Fibroblast of upper back skin (primary cell): ENCODE results near the gene TELO2.
"Not testable (repeated sequence)": the region's sequence is repeated elsewhere in the genome, so short reads cannot be mapped to it uniquely, and the experiment has no call there.

ENCODE experiments used
- DNase-seq: peaks from one replicate; pipeline ENCODE4 v3.0.0-alpha.2; 2013

The TELO2 gene

DNA sequence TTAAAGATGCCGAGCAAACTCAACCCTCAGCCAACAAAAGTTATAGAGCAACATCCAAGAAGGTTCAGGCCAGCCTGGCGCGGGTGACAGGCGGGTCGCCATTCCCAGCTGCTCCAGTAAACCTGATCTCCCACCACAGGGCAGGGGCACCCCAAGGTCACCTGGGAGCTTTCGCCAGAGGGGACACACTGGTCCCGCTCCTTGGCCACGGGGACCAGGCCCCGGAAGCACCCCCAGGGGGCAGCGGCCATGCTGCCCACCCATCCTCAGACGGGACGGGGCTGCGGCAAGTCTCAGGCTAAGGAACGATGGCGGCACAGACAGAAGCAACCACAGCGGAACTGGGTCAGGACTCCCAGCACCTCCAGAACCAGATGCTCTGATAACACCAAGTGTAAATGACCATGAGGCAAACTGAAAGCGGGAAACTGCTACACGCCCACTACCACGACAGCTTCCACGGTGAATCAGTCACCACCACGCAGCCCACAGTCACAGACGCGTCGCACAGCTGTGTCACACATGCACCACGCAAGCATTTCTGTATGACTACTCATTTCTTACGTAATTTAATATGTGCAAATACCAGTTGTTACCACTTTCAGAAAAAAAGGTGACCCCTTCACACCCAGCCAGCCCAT, 34.7 kb upstream of the TELO2 start:
- peak; percentile 10 for DNase-seq

DNA sequence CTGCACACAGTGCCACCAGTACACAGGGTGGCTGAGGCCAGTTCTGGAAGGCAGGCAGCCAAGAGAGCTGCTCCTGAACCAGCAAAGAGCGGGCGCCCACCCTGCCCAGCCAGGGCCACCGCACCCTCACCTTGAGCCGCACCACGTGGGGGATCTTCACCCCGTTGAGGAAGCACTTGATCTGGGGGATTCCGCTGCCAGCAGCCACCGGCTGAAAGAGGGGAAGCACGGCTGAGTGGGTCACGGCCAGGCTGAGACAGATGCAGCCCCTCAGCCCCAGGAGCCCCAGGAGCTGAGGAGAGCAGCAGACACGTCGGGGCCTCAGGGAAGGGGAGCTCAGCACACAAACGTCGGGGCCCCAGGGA, 34.2 kb upstream of the TELO2 start:
- no peak for DNase-seq

DNA sequence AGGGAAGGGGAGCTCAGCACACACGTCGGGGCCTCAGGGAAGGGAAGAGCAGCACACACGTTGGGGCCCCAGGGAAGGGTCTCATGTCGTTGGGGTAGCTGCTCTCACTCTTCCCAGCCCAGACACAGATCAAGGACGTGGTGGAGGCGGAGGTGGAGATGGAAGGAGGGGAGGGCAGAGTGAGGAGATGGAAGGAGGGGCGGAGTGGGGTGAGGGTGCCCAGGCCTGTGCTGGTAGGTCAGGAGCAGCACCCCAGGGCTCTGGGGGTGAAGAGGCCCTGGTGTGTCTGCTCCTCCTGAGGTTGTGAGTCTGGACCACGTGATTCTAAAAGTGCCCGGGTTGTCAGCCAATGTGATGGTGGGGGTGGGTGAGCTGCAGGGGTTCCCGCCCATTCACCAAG, 33.2 kb upstream of the TELO2 start:
- DNase-seq = no peak

DNA sequence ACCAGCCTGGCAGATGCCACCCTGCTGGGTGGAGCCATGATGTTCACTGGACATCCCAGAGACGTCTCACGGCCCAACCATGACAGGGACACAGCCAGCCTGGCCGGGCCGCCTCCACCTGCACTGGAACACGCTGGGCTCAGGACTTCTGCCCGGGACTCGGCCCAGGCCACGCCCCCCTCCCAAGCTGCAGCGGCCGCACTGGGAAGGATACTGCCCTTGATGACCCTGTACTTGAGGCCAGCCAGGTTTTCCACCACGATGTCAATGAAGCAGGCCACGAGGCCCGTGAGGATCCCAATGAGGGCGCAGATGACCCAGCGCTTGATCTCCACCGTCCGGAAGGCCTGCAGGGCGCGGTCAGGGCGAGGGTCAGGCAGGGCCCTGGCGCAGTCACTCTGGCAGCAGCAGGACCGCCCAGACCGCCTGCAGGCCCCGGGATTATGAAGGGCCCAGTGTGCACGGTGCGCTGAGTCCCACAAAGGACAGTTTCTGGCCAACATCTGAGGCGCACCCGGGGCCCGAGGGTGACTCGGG, 32.5 kb upstream of the TELO2 start:
- DNase-seq = no peak

DNA sequence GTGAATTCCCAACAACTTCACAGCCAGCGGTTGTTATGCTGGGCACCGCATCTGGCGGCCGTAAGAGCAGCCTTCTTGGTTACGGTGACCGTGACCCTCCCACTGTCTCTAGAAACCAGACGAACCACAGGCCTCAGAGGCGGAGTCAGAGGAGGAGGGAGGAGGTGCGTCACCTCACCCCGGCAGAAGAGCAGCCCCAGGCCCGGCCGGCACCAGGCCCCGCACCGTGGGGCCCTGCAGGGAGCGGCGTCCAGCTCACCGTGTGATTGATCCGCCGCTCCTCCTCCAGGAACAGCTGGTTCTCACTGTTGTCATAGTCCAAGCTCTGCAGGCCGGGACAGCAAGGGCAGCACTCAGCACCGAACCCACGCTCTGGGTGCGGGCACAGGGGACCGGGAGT, 32.0 kb upstream of the TELO2 start:
- DNase-seq = no peak

DNA sequence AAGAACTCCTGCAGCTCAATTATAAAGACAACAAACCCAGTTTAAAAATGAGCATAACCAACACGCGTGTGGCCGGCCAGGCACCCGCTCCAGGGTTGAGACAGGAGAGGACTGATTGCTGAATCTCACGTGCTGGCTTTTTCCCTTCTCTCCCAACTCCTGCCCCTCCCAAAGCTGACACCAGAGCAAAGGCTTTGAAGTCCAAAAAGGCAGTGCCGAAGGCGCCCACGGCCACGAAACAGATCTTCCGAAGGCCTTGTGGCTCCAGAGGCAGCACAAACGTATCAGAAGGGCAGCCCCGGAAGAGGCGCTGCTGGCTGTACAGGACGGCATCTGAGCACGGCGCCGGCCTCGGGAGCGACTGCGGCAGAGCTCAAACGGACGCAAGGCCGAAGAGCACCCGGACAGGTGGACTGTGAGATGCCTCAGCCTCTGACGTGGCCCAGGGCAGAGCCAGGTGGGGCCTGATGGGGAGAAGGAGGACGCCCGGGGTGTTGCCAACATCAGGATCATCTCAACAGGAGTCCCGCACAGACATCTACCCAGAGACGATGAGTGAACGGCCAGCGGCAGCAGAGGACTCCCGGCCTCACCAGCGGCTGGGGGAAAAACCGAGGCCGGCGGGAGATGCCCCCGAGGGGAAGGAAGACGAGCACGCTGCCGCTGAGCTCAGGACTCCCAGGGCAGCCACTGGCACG, 28.8 kb upstream of the TELO2 start:
- no peak for DNase-seq

DNA sequence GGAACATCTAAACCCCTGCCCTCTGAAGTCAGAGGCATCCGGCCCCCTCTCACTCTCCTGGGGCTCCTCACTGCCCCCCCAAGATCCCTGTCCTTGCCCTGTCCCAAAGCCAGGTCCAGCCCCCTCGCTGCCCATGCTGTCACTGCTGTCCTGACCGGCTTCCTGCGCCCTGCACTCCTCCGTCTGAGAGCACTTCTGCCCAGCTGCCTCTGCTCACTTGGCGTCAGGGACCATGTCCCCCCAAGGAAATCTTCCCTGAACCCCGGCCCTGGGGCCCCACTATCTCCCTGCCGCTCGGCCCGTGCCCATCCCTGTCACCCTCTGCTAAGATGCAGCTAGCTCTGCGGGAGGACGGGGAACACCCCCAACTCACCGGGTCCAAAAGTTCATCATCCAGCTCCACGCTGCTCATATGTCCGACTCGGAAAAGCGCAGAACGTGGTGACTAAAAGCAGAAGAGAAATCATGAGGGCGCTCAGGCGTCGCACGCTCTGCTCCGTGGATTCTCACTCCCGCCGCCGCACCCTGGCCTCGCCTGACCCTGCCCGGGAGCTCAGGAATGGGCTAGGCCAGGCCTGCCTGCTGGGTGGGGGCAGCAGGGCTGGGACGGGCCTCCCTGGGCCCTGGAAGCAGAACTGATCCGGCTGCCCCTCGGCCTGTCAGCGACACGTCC, 28.1 kb upstream of the TELO2 start:
- DNase-seq = no peak

DNA sequence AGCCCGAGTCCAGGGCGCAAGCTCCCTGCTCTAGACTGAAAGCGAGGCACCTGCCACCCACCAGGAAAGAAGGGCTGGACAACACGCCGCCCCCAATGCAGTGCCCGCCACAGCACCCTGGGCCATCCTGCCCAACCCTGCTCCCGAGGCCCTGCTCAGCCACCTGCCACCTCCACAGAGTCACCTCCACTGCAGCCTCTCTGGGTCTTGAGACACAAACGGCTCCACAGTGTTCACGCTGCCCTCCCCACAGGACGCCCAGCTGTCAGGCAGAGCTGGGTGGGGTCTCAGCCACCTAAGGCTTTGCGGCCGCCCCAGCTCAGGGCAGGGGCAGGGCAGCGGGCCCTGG, 27.6 kb upstream of the TELO2 start:
- no peak for DNase-seq

DNA sequence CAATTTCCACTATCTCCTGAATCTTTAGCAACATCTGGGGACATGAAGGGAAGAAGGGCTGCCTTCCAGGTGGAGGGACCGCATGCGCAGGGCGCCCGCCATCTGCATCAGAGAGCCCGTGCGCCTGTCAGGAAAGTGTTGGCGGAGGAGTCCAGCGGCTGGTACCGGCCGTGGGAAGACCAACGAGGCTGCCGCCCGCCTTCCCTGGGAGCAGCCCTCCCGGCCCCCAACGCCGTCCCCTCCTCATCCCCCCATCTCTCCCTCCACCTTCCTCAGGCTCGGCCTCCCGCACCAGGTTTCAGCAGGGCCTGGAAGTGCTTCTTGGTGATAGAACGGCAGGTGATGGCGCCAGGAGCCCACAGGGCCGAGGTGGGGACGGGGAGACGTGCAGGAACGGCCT, 27.1 kb upstream of the TELO2 start:
- no peak for DNase-seq

DNA sequence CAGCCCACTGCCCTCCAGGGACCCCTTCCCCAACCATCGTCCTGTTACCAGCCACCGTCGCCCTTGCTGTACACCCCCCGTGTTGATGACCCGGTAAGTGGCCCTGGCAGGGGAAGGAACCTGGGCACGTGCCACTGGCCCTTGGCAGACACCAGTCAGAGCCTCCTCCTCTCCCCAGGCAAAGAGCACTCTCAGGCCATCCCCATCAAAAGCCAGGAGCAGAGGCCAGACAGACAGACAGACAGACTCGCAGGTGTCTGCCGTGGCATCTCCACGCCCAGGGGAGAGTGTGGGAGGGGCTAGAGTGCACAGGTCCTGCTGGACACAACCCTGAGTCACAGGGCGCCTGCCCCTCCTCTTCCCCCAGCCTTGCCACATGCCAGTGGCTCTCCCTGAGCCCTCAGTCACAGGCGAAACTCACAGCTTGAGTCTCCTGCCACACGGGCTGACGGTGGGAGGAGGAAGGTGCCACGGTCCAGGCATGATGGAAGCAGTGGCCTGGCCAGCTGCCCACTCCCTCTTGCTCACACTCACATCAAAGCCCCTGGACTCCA, 26.1 kb upstream of the TELO2 start:
- DNase-seq = no peak

DNA sequence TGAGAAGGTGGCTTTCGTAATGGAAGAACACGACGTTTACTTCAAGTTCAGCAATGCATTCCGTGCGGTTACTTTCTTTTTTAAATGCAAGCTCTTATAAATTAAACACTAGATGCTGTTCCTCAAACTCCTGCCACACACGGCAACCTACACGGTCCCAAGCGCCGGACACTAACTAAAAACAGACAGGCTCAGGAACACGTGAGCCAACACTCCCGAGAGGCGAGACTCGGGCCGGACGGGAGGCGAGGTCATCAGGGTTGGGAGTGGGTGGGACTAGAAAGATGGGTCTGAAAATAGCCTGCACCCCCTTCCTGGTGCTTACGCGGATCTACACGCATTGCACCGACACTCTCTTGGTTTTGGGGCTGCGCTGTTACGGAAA, 24.7 kb upstream of the TELO2 start:
- DNase-seq = no peak

DNA sequence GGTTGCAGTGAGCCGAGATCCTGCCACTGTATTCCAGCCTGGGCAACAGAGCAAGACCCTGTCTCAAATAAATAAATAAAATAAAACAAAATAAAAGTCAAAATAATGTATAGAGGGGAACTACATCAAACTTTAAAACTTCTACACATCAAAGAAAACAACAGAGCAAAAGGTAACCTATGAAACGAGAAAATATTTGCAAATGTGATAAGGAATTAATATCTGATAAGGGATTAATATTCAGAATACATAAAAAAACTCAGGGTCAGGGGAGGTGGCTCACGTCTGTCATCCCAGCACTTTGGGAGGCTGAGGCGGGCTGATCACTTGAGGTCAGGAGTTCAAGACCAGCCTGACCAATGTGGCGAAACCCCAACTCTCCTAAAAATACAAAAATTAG, 24.0 kb upstream of the TELO2 start:
- DNase-seq = not testable (repeated sequence)

DNA sequence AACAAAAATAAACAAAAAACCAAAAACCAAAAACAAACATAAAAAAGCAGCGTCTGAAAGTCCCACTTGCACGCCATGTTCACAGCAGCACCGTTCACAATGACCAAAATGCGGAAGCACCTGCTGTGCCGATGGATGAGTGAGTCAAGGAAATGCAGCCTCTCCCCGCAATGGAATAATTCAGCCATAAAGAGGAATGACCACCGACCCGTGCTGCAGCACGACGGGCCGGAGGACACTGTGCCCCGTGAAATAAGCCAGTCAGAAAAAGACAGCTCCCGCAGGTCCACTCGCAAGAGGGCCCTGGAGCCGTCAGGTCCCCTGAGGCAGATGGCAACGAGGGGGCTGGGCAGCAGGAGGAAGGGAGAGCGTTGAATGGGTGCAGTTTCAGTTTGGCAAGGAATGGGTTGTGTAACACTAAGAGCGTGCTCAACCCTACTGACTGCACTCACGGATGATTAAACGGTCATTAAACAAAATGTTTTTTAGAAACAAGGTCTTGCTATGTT, 23.4 kb upstream of the TELO2 start:
- no peak for DNase-seq

DNA sequence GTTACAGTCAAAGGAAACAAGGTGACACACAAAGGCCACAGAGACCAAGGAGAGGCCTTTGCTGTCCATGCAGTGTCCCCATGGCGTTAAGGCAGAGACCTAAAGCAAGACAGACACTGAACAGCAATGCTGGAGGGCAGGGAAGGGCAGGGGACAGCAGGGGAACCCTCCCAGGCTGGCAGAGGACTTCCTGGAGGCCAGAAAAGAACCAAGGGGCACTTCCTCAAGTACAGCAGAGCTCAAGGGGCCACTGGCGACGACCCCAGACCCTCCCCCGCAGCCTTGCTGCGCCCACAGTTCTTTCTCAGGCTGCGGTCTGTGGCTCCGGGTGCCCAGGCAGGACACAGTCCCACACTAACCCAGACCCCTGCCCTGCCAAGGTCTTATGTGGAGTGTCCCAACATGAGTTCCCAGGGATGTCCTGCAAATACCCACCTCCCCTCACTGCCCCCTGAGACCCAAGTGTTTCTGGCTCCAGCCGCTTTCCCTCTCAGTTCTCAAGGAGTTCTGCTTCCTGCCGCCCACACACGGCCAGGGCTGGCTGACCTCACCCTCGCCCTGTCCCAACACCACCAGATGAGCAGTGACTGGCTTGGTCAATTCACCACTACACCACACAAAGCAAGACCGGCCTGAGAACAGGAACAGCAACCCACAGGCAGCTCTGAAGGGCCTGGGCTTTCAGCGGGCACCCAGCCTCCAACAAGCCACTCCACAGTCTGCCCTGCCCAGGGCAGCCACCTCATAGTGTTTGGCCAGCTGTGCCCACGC, 22.5 kb upstream of the TELO2 start:
- no peak for DNase-seq

DNA sequence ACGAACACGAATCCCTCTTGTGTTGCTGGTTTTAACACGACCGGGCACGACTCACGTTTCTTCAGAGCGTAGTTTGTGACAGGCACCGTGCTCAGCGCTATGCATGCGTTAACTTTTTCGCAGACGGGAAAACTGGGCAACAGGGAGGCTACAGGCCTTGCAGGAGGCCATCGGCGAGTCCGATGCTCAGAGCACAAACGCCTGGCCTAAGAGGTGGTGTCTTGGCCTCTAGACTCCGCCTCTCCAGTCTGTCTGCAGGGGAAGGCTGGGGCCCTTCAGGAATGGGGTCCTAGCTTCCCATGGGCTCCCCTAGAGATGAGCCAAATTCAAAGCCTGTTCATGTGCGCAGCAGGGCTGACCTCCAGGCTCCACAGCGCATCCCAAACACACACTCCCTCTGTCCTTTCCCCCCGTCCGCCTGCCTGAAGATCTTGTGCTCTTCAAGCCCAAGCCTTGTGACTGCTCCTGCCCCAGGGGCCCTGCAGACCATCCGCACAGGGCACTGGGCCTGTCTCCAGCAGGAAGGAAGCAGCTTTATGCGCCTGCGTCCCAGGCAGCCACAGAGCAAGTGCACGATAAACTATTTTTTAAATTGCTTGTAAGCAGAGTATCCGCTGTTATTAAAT, 21.5 kb upstream of the TELO2 start:
- DNase-seq = no peak

DNA sequence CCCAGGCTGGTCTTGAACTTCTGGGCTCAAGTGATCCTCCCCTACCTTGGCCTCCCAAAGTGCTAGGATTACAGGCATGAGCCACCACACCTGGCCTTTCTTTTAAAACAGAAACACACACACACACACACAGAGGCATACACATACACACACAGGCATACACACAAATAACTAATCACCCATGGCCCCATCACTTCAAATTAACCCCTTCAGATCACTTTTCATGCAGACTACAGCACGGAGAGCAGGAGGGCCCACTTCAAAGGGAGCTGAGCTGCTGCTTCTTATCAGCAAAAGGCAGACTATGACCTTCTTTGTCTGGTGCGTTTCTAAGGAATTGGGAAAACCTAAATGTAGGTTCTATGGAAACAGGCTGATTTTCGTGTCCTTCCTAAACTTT, 20.2 kb upstream of the TELO2 start:
- DNase-seq = no peak

DNA sequence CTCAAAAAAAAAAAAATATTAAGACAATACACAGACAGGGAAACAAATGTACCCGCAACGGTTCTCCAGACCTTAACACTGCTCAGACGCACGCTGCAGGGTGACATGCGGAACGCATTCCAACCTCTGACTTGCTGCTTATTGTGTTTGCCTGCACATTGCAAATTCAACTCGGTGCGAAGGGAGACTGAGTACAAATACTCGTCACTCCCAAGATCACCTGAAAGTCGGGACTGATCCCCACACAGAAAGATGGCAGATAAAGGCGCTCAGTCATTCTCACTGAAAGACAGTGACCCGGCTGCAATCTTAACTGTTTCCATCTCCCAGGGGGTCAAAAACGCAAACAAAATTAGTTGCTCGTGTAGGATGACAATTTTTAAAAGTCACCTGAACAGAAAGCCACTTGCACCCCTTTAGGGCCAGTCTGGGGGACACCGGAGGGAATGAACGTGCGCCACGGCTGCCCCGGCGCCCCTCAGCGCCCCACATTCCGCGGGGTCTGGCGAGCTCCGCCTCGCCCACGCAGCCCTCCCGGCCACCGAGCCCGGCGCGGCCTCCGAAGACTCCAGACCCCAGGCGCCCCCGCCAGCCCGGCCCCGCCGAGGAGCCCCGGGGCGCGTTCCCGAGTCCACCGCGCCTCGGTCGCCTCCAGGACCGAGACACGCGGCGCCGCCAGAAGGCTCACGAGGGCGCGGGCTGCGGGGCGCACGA, 18.9 kb upstream of the TELO2 start:
- no peak for DNase-seq

DNA sequence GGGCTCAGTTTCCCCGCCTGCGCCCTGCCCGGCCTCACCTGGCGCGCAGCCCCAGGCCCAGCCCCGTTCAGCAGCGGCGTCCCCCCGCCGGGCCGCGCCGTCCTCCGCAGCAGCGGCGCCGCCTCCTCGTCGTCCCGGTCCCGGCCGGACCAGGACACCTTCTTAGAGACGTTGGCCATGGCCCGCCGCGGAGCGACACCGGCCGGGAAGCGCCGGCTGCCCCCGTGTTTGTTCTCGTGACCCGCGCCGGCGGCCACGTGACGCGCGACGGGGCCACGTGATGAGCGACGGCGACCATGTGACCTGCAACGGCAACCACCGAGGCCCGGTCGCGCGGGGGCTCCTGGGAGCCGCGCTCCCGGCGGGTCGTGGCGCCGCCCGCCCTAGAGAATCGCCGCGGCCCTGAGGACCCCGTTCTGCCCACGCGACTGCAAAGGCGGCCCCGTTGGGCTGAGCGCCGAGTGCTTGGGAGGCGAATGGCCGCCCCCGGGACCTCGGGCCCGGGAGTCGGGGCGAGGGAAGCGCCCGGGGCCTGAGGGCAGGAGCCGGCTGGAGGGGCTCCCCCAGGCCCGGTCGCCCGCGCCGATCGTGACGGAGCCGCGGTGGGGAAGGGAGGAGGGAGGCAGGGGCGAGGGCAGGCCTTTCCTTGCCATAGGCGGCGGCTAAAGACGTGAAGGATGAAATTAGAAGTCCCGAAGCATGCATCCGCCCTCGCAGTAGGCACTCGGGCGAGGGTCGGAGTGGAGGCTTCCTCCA, 18.2 kb upstream of the TELO2 start, which contains the start of gene CLCN7:
TSS of gene CLCN7 (minus strand) at position 233 of the 756 bp plus-strand sequence. CDS start at position 179, 54 bp downstream.
- peak; percentile 78 for DNase-seq

DNA sequence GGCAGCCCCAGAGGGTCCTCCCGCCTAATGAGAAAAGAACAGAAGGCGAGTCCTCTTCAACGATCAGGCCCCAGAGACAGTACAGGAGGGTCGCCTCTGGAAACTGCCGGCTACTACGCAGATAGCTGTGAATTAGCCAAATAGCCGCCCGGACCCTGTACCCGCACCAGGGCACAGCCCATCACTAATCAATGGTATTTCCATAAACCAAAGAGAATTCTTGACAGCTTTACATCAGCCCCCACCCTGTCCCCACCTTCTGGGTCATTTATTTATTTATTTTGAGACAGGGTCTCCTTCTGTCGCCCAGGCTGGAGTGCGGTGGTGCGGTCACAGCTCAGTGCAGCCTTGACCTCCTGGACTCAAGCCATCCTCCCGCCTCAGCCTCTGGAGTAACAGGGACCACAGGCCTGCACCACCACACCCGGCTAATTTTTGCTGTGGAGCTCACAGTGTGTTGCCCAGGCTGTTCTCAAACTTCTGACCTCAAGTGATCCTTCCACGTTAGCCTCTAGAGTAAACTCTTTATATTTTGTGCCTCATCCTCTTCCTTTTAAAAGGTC, 17.5 kb upstream of the TELO2 start:
- no peak for DNase-seq

DNA sequence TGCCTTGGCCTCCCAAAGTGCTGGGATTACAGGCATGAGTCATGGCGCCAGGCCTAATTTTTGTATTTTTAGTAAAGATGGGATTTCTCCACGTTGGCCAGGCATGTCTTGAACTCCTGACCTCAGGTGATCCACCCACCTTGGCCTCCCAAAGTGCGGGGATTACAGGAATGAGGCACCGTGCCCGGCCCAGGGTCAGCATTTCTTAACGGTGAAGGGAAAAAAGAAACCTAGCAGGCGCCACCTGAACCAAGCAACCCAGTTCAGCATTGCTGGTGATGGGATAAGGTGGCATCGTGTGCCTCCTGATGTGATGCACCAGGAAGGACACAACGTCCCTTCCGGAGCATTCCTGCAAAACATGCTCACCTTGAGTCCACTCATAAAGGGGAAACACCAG, 16.1 kb upstream of the TELO2 start:
- DNase-seq = no peak

DNA sequence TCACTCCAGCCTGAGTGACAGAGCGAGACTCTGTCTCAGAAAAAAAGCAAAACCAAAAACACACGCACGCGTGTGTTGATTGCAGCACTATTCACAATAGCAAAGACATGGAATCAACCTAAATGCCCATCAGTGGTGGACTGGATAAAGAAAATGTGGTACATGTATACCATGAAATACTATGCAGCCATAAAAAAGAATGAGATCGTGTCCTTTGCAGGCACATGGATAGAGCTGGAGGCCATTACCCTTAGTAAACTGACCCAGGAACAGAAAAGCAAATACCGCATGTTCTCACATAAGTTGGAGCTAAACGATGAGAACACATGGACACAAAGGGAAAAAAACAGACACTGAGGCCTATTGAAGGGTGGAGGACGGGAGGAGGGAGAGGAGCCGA, 14.2 kb upstream of the TELO2 start:
- not testable (repeated sequence) for DNase-seq
